GM19043 (cell line): ENCODE measurements around the gene CEP120.
"Not testable (repeated sequence)": the region's sequence is repeated elsewhere in the genome, so short reads cannot be mapped to it uniquely, and the experiment has no call there.

Experiments used
- ATAC-seq: cut with Tn5 transposase; IDR thresholded peaks from one replicate; pipeline ENCODE4 v1.9.1; 2021; ENCODE audit warnings: low read depth; ENCODE audit not compliant: unreplicated experiment

CEP120 gene

DNA sequence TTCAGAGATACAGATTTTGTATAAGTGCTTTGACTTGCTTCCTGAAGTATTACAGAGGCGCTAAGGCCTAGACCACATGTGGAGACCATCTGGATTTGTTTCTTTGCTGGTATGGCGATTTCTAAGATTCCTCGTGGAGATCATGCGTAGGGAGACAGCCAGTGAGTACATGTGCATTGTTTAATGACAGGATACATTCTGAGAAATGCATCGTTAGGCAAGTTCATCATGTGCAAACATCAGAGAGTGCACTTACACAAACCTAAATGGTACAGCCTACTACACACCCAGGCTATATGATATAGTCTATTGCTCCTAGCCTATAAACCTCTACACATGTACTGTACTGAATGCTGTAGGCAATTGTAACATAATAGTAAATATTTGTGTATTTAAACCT is 16.5 kb upstream of the CEP120 start:
- no peak for ATAC-seq

DNA sequence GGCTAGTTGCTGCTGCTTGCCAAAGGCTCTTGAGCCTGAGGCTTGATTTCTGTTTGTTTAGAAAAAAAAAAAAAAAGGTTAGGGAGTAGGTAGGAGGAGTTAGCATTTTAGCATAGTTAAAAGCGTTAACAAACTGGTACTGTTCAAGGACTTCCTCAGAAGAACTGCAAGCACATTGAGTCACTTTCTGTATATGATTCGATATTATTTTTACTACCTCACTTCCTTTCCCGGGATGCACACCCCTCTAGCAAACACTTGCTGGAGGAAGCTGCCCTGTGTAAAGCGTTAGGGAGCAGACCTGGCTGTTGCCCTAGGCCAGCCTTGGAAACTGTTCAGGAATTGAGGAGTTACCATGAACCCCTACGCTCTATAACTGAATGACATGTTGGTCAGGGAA is 15.7 kb upstream of the CEP120 start:
- no peak for ATAC-seq

- peak; percentile 62 for ATAC-seq
Measured at GRCh38 chr5:123438244-123438643, 15.0 kb upstream of the CEP120 start.

GRCh38 chr5:123436201-123436600 is 13.0 kb upstream of the CEP120 start:
- no peak for ATAC-seq

GRCh38 chr5:123434796-123435195 is 11.6 kb upstream of the CEP120 start:
- no peak for ATAC-seq

DNA sequence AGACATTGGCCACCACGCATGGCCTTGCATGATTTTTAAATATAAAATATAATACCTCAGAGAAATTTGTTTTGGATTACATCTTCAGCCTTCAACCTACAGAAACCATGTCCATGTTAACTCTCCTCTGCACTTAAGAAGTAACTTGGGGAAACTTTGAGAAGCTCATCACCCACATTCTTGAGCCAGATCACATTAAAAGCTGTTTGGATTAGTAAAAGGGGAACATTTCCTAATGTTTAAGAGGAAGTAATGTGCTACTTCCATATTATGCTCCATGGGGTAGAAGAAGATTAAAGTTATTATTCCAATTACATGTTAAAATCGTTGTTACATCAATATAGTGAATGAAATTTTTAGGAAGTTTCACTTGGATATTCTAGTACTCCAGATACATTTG is 10.4 kb upstream of the CEP120 start:
- ATAC-seq: no peak

GRCh38 chr5:123430441-123430840 is 7.2 kb upstream of the CEP120 start:
- not testable (repeated sequence) for ATAC-seq

GRCh38 chr5:123429993-123430392 is 6.8 kb upstream of the CEP120 start:
- ATAC-seq: no peak

- ATAC-seq: no peak
Measured at GRCh38 chr5:123429221-123429954, 6.2 kb upstream of the CEP120 start.

DNA sequence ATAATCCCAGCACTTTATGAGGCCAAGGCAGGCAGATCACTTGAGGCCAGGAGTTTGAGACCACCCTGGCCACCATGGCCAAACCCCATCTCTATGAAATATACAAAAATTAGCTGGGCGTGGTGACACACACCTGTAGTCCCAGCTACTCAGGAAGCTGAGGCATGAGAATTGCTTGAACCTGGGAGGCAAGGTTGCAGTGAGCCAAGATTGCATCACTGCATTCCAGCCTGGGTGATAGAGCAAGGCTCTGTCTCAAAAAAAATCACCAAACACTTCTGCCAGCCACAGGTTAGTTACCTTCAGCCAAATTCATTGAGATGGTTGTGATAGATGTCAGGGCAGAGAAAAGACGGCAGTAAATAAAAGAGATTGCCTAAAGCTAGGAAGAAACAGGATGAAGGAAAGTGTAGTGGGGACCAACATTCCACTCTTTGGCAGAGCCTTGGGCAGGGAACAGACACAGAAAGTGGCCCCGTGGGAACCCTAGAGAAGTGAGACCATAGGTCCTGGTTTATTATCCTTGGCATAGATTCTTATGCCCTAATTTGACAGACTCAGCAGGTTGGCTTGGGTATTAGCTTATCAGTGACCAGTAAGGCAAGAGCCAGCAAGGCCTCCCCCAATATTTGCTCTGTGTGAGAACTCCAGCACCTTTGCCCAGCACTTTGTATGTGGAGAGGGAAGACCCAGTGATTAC is 5.5 kb upstream of the CEP120 start:
- ATAC-seq: no peak

GRCh38 chr5:123427281-123427680 is 4.1 kb upstream of the CEP120 start:
- no peak for ATAC-seq

DNA sequence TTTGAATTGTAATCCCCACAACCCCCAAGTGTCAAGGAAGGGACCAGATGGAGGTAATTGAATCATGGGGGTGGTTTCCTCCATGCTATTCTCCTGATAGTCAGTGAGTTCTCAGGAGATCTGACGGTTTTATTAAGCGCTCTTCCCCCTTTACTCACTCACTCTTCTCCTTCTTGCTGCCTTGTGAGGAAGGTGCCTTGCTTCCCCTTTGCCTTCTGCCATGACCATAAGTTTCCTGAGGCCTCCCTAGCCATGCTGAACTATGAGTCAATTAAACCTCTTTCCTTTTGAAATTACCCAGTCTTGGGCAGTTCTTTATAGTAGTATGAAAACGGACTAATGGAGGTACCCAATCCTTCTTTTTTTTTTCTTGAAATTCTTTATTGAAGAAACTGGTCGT is 2.2 kb upstream of the CEP120 start:
- no peak for ATAC-seq

DNA sequence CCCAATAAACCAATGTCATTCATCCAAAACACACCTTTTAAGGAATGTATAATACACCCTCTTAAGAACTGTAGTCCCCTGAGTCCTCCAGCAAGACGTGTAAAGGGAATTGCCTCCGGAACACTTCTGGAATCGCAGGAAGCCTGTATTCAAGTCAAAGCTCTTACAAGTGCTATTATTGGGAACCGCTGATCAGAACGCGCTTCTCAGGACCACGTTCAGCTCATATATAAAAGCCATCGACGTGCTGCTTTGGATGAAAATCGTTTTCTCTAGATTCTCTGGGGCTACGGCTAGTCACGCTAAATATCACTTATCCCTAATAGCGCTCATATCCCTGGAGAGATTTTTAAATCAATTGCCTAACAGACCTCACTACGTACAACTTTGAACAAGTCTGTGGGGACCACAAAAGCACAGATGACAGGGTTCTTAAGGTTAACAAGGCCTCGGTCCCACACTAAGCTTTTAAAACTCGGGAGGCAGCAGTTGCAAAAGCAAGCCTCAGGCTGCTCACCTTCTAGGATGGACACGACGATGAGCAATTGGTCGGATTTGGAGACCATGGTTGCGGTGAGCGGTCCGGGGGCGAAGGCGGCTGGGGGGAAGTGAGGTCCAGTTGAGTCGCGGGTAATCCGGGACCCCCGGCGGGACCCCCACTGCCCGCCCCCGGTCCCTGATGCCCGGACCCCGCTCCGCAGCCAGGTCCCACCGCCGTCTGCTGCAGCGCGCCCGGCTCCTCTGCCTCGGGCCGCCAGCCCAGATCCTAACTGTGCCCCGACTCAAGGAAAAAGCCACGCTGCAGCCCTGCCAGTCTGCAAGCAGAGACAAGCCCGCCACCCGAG is 548 bp downstream of the CEP120 start:
- peak; percentile 4 for ATAC-seq

DNA sequence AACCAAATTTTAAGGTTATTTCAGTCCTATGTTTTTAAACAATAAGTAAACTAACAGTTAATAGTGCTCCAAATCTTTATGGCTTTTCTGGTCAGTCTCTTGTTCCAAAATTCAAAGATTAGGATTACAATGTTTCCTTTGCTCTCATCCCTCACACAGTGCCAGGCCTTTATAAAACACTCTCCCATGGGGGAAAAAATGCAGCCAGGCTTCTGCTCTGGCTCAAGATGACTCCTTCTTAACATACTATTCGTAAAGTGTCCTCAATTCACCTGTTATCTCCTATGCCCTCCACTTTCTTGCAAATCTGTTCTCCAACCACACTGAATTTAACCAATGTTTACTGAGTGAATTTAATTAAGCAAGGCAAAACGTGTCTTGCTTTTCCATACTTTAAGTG is 1.4 kb downstream of the CEP120 start:
- ATAC-seq: no peak

DNA sequence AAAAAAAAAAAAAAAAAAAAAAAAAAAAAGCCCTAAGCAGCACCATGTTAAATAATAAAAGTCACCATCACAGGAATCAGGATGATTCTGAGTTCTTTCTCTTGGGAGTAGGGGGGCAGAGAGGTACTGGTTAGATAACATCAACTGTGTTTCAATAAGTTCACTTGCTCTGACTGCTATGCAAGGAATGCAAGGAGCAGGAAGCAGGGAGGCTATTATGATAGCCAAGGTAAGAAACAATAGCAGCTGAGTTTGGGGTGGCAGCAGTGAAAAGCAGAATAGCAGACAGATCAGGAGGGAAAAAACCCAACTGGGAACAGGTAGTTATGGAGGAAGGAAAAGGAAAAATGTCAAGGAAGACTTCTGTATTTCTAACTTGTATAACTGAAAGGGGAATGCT is 8.2 kb downstream of the CEP120 start:
- ATAC-seq: no peak

- no peak for ATAC-seq
Measured at GRCh38 chr5:123412206-123412605, 11.0 kb downstream of the CEP120 start.

- not testable (repeated sequence) for ATAC-seq
Measured at GRCh38 chr5:123401999-123402398, 21.2 kb downstream of the CEP120 start.

DNA sequence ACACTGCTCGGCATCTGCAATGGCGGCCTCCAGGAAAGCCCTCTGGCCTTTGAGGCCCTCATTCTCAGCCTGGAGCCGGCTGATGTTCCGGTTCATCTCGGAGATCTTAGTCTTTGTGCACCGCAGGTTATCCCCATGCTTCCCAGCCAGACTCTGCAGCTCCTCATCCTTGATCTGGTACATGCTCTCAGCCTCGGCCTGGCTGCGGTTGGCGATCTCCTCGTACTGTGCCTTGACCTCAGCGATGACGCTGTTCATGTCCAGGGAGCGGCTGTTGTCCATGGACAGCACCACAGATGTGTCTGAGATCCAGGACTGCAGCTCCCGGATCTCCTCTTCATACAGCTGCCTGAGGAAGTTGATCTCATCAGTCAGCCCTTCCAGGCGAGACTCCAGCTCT is 21.9 kb downstream of the CEP120 start:
- ATAC-seq: no peak

DNA sequence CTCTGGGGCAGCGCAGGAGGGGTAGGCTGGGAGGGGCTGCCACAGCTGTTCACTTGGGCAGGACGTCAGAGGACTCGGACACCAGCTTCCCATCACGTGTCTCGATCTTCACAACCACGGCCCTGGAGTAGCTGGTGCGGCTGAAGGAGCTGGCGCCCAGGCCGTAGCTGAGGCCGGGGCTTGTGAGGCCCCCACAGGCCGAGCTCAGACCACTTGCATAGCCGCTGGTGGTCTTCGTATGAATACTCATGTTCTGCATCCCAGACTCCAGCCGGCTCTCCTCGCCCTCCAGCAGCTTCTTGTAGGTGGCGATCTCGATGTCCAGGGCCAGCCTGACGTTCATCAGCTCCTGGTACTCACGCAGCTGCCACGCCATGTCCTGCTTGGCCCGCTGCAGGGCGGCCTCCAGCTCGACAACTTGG is 22.3 kb downstream of the CEP120 start:
- ATAC-seq: not testable (repeated sequence)

GRCh38 chr5:123398058-123398733 is 25.0 kb downstream of the CEP120 start:
- peak; percentile 48 for ATAC-seq

DNA sequence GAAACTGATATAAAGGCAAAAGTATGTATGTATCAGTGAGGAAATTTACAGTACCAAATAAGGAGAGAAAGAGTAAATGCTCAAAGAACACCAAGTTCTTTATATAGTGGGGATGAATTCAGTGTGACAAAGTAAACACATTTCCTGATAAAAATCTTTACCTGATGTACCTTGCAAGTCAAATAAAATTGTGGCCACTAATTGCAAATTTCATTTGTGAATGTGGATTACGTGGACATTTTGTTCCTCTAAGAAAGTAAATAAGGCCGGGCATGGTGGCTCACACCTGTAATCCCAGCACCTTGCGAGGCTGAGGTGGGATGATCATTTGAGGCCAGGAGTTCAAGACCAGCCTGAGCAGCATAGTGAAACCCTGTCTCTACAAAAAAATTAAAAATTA is 25.7 kb downstream of the CEP120 start:
- no peak for ATAC-seq
